HS-5 (cell line): ENCODE data around the gene UBE2E2.
"Not testable (repeated sequence)": the region's sequence is repeated elsewhere in the genome, so short reads cannot be mapped to it uniquely, and the experiment has no call there.

Experiments
- DNase-seq: peaks from one replicate; pipeline ENCODE4 v3.0.0-alpha.2; 2012; ENCODE audit warnings: low read depth

The UBE2E2 gene

GRCh38 chr3:23202921-23203707, at the start of gene UBE2E2:
TSS of gene UBE2E2 (plus strand) at chr3:23203327.
- no peak for DNase-seq

DNA sequence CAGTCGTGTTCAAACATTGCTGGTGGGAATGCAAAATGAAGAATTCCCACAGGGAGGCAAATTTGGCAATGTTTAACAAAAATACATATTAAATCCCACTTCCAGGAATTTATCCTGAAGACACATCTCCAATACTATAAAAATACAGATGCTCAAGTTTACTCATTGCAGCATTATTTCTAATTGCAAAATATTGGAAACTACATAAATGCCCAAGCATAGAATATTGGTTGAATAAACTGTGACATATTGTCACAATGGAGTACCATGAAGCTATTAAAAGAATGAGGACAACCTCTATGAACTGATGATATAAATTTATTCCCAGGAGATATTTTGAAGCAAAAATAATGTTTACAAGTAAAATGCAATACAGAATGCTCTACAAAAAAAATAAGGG, 49.7 kb upstream of the UBE2E2 start:
- no peak for DNase-seq

DNA sequence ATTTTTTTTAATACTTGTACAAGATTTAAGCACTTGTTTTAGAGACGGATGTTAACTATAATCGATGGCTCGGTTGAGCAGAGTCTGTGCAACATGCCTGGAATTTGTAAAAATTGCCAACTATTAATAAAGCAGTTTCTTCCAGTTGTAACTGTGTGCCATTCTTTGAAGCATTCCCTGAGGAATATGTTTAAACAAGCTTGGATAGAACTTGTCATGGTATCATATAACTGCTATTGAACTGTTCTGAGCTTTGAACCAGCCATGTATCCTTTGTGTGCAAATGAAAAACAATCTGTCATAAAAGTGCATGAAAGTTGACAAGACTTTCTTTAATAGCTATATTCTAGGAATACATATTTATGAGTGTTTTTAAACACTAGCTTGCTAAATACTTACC, 45.8 kb upstream of the UBE2E2 start:
- DNase-seq, result no peak

DNA sequence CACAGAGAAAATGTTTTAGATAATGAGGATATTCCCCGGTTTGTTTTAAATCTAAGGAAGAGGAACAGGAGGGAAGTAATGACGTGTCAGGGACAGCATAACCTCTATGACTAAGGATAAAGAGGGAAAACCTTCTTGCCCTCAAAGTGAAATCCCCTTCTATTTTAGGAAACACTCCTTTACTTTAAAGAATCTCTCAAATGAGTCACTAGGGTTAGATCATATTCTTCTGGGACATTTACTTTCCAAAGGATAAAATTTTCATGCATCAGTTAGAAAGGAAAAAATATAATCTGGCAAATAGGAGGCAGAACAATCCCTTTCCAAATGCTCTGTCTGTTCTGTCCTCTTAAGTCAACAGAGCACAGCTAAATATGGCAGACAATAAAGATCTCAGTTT, 43.2 kb upstream of the UBE2E2 start:
- peak; percentile 74 for DNase-seq

GRCh38 chr3:23161308-23161707, 41.8 kb upstream of the UBE2E2 start:
- no peak for DNase-seq

DNA sequence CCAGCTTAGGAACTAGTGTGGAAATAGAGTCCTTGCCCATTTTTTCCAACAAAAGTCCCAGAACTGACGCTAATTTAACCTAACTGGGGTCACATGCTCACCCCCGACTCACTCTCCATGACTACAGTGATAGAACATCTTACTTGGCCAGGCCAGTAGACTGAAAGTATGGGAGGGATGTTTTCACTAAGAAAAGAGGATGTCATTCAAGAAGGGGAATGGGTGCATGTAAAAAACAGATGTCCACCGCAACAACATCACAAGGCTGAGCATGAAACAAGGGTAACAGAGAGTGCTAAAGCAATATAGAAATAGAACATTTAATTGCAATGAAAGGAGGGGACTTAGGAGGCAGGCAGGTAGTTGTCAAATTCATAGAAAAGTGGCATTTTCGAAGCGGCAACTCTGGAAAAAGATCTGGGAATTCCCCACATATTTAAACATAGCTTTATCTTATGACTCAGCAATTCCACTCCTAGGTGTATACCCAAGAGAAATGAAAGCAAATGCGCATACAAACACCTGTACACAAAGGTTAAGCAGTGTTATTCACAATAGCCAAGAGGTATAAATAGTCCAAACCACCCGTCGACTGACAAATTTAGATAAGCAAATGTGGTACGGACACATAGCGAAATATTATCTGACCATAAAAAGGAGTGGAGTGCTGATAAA, 41.1 kb upstream of the UBE2E2 start:
- DNase-seq, result no peak

- no peak for DNase-seq
Observed at GRCh38 chr3:23162934-23163333, 40.2 kb upstream of the UBE2E2 start.

- DNase-seq, result no peak
Observed at GRCh38 chr3:23164746-23165145, 38.4 kb upstream of the UBE2E2 start.

GRCh38 chr3:23165571-23165970, 37.6 kb upstream of the UBE2E2 start:
- DNase-seq, result no peak

DNA sequence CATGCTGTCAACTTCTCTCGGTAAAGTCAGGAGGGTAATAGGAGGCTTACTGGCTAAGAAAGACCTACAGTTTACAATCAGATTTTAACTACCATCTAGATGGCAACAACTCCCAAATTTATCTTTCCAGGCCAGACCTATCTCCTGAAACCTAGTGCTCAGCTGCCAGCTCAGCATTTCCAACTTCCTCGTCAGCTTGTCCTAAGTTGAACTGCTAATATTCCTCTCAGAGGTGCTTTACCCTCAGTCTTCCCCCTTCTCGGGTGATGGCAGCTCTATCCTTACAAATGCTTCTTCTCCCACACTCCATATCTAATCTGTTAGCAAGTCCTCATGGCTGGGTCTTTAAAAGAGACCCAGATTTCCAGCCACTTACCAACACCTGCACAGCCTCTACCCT, 36.9 kb upstream of the UBE2E2 start:
- DNase-seq, result no peak

DNA sequence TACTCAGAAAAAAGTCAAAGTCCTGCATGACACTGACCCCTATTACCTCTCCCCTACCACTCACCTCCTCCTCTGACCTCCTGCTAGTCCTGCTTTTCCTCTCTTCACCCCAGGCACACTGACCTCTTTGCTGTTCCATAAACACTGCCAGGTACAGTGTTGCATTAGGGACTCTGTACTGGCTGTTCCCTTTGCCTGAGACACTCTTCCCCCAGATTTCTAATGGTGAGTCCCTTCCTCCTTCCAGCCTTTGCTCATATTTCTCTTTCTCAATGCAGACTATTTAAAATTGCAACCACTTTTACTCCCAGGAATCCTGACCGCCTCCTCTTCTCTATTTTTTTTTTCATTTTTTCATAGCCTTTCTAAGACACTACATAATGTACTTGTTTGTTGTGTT, 36.3 kb upstream of the UBE2E2 start:
- DNase-seq, result no peak

DNA sequence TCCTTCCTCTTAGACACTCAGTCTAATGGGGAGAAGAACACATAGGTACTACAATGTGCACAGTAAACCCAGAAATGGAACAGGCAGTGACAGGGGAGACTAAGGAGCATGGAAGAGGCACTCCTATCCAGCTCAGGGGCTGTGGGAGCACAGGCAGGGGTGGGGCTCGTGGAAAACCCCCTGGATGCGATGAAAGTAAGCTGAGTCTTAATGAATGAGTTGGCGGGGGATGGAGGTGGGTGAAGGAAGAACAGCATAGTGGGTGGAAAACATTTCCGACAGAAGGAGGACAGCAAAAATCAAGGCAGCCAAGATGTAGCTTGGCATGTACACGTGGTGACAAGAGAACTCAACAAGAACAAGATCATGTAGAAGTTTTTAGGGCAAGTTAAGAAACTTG, 33.6 kb upstream of the UBE2E2 start:
- no peak for DNase-seq

GRCh38 chr3:23170291-23170690, 32.8 kb upstream of the UBE2E2 start:
- no peak for DNase-seq

GRCh38 chr3:23172059-23172458, 31.1 kb upstream of the UBE2E2 start:
- no peak for DNase-seq

- no peak for DNase-seq
Observed at GRCh38 chr3:23174426-23175039, 28.6 kb upstream of the UBE2E2 start.

GRCh38 chr3:23175341-23176083, 27.6 kb upstream of the UBE2E2 start:
- DNase-seq, result no peak

- DNase-seq, result not testable (repeated sequence)
Observed at GRCh38 chr3:23176839-23177238, 26.3 kb upstream of the UBE2E2 start.

GRCh38 chr3:23182996-23183513, 20.1 kb upstream of the UBE2E2 start:
- no peak for DNase-seq

DNA sequence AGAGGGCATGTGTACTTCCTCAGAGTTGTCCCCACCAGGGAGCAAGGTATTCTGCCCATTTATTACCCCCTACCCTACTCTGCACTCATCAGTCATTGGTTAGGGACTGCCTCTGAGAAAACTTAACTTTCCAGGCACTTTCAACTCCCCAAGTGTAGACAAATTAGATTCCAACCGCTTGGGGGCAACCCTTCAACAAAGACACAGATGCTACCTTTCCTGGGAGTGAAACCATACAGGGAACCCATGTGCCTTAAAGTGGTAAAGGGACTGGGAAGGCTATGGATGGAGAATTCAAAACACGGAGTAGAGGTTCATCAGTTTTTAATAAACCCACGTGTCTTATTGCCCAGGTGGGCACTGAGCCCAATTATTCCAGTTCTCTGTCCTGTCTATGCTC, 19.4 kb upstream of the UBE2E2 start:
- DNase-seq, result no peak

DNA sequence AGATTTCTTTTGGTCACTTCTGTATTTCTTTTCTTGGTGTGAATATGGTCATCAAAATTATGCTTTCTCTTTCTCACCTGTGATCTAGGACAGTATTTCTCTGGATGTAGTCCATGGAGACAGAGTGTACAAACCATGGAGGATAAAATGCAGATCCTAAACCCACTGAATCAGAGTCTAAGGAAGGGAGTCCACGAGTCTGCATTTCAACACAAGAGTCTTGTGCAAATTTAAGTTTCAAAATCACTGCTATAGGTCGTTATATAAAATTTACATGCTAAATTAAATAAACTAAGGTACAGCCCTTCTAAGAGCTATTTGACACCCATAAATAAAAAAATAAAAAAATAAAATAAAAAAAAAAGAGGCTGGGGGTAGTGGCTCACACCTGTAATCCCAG, 17.3 kb upstream of the UBE2E2 start:
- DNase-seq, result no peak

DNA sequence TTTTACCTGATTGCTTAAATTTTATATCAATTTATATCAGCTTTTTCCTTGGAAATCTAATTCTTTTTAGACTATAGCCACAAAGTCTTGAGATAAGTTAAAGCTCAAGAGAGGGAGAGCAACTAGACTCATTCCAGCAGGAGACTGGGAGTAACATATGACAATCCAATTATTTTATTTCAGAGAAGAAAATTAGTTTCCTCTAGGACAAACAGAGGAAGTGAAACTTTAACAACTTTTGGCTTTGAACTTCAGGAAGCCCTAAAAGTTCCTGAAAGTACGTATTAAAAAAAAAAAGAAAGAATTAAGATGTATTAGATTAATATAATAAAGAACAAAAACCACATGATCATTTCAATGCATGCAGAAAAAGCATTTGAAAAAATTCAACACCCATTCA, 13.9 kb upstream of the UBE2E2 start:
- no peak for DNase-seq

DNA sequence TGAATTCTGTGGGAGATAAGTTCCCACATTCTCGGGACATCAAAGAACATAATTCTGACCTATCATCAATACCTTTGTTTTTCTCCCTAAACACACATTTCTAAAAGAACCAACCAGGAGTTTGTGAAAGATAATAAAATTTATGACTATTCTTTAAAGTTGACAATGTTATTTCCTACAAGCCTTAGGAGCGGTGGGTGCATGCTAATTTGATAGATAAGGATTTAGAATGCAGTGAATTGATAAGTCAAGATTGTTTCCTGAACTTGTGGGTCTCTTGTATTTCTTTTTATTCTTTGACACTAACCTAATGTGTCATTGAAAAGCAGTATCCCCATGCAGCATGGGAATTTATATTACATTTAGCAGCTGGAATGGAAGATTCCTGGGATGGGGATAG, 10.3 kb upstream of the UBE2E2 start:
- no peak for DNase-seq
